ENCODE results near the gene CEP44.

Gene CEP44

GRCh38 chr4:174381440-174381800 lies 97.7 kb downstream of the CEP44 start:
- DNase-seq (ENCODE audit: low read depth in 2 of 2, low spot score in 1 of 2): no peak

All from stimulated activated CD8-positive, alpha-beta memory T cell treated with anti-CD3 and anti-CD28 coated beads, Interleukin-4, amount 100 ng/mL, for 1 hour (primary cell).